Spleen (tissue), 11 donors: ENCODE data around the gene GABRA5. TPM values are rescaled to one million over a fixed set of nuclear protein-coding genes. Genes with fewer than 3 reads are reported as not detected.

Experiments
- DNase-seq: peaks from one replicate; pipeline ENCODE4 v3.0.0-alpha.2; 2020
- H3K27ac ChIP-seq, 8 donors: fragments of 200-600 bp; sonication (generic) in 7 of 8; 1 replicate in 4 of 8; 2 replicates in 4 of 8; pipeline versions ENCODE4 v1.5.0 to v1.8.0; 2016 to 2021; ENCODE audit warnings: inconsistent platforms in 4 of 8, mild to moderate bottlenecking in 4 of 8, moderate library complexity in 1 of 8
- H3K27me3 ChIP-seq, 7 donors: fragments of 200-600 bp; sonication (generic) in 6 of 7; replicated peaks in 1 of 7; 1 replicate in 4 of 7; 2 replicates in 3 of 7; pipeline versions ENCODE4 v1.5.0 to v1.8.0; 2016 to 2021; ENCODE audit warnings: inconsistent platforms in 3 of 7, mild to moderate bottlenecking in 1 of 7
- H3K36me3 ChIP-seq, 6 donors: fragments of 200-600 bp; sonication (generic) in 5 of 6; 1 replicate in 4 of 6; 2 replicates in 2 of 6; pipeline versions ENCODE4 v1.5.0 to v1.8.0; 2016 to 2021; ENCODE audit warnings: inconsistent platforms in 2 of 6
- H3K4me1 ChIP-seq, 6 donors: fragments of 200-600 bp; sonication (generic) in 5 of 6; 1 replicate in 3 of 6; 2 replicates in 3 of 6; pipeline versions ENCODE4 v1.5.0 to v1.8.0; 2016 to 2021; ENCODE audit warnings: inconsistent platforms in 3 of 6
- H3K4me3 ChIP-seq, 8 donors: fragments of 200-600 bp; sonication (generic) in 7 of 8; 1 replicate in 4 of 8; 2 replicates in 4 of 8; pipeline versions ENCODE4 v1.5.0 to v1.8.0; 2016 to 2021; ENCODE audit warnings: inconsistent platforms in 4 of 8, mild to moderate bottlenecking in 4 of 8, moderate library complexity in 2 of 8
- H3K9me3 ChIP-seq, 8 donors: fragments of 200-600 bp; sonication (generic) in 7 of 8; 1 replicate in 4 of 8; 2 replicates in 4 of 8; pipeline versions ENCODE4 v1.5.0 to v1.8.0; 2016 to 2021; ENCODE audit warnings: inconsistent platforms in 4 of 8
- POLR2A ChIP-seq, 3 donors: fragments of 450-650 bp; IDR thresholded peaks; one replicate each; pipeline ENCODE4 v1.5.1; 2017; ENCODE audit warnings: antibody characterized with exemption in 3 of 3, mild to moderate bottlenecking in 1 of 3
- POLR2AphosphoS5 ChIP-seq, 3 donors: sonication (generic); formaldehyde crosslinking; IDR thresholded peaks; one replicate each; pipeline ENCODE4 v1.5.1; 2017; ENCODE audit warnings: antibody characterized with exemption in 3 of 3
- WGBS, 5 donors: extraction: QIAGEN DNeasy Blood & Tissue Kit in 3 of 5; methylation state at CpG; one replicate each; pipeline versions ENCODE4 v1.1.5 to v1.1.7; 2013 to 2018; 5-methylcytosine and 5-hydroxymethylcytosine counted together
- intact Hi-C: fragments of 100-400 bp; cut with DNase I; formaldehyde crosslinking; loops from one replicate; pipeline ENCODE4 v1.15.0; 2023; ENCODE audit warnings: low total_unique reads
- polyA plus RNA-seq, 3 donors: library from polyadenylated mRNA; stranded (reverse); fragments of 200-250 nt; gene quantifications; one replicate each; pipeline ENCODE4 v1.2.1, GENCODE V29; 2013
- total RNA-seq, 7 donors: library from RNA; depleted of rRNA in 3 of 7; stranded (reverse); fragments of >200 nt in 3 of 7; fragmentation: NEBNext Ultra II Directional in 4 of 7; extraction: Animal tissue kit (Norgen Biotek cat#: 25700) in 4 of 7; gene quantifications; one replicate each; pipeline versions ENCODE4 v1.1.0 to v1.2.1, GENCODE V29; 2016 to 2021
- TF ChIP-seq, protein P1 (sequence below), 11 experiments: fragments of 200-600 bp in 7 of 11; fragments of 450-650 bp in 4 of 11; sonication (generic) in 4 of 11; IDR thresholded peaks in 8 of 11; conservative IDR thresholded peaks in 3 of 11; 1 replicate in 7 of 11; 2 replicates in 4 of 11; pipeline versions ENCODE4 v1.4.0 to v1.8.0; 2016 to 2021; ENCODE audit warnings: antibody characterized with exemption in 11 of 11, inconsistent platforms in 4 of 11, mild to moderate bottlenecking in 1 of 11
- donor health status: healthy with polysubstance abuse.
- donor health status: DM: no; HTN: no; CAD: no; lungs with moderate emphysema.
- donor health status: DM: no; HTN: no; CAD: no.
- donor health status: Bipolar disorder and iron deficiency.
- donor health status: healthy.
- donor health status: DM: no; HTN: no; CAD: no.
- donor health status: DM: yes; HTN: yes; CAD: no.

GABRA5 gene
- total and polyA plus RNA-seq, 10 donors, result 0.02 to 0.85 (median 0.04) TPM; not detected in 7

DNA sequence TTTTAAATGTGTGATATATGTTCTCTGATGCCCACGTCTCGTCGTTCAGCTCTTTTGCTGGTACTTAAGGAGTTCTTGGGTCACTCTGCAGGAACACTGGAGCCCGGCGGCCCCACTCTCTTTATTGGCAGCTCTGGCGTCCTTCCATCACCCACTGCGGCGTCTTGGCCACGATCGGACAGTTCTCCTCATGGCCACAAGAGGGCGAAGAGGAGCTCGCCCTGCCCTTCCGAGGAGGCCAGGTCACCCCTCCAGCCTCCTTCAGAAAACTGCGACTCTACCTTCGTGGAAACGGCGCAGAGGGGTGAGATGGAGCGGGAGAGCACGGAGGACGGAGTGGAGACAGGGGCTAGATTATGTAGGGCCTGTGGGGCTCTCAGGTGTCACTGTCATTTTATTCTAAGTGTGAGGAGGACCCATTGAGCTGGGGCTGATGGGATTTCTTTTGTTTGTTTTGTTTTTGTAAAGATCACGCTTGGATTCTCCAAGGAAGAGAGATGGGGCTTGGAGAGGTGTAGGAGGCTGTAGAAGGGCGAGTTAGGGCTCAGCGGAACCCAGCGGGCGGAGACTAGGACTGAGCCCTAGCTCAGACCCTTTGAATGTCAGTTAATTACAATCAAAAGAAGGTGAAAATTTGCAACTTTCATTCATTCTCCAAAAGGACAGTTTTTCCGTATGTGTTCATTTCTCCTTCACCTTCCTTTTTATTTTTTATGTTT, 28.0 kb upstream of the GABRA5 start:
- H3K36me3 ChIP-seq, result no peaks in the 10 kb centered on the region
- intact Hi-C loops, result no loop called here

DNA sequence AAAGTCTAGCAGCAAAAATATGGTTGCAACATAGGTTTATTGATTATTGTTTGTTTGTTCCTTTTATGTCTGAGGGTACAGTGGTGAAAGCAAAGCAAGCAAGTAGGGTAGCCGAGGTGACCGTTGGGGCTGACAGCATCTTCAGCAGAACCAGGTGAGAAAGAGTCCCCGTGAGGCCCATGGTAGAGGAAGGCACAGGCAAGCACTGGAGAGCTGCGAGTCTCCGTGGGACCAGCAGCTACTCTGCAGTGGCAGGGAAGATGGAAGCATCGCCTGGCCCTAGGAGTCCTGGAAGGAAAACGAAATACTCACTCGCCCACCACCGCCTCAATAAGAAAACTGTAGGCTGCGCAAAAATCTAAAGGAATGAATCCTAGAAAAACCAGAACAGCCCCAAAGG, 25.3 kb upstream of the GABRA5 start:
- Histone ChIP-seq H3K4me3 (no peak overlapping the region), H3K27me3 (peaks cover 0 to 38% (median 0%) of the 10 kb centered on the region in 7 donors), H3K36me3 (no peaks in the 10 kb centered on the region), H3K4me1 (no peaks in the 10 kb centered on the region), H3K27ac (no peak overlapping the region), H3K9me3 (peaks cover 0 to 21% (median 9%) of the 10 kb centered on the region in 8 donors)
- TF ChIP-seq POLR2AphosphoS5 (IDR thresholded peaks at IDR 0.05) (no peak), POLR2A (IDR thresholded peaks at IDR 0.05) (no peak)
- TF ChIP-seq, protein P1, sequence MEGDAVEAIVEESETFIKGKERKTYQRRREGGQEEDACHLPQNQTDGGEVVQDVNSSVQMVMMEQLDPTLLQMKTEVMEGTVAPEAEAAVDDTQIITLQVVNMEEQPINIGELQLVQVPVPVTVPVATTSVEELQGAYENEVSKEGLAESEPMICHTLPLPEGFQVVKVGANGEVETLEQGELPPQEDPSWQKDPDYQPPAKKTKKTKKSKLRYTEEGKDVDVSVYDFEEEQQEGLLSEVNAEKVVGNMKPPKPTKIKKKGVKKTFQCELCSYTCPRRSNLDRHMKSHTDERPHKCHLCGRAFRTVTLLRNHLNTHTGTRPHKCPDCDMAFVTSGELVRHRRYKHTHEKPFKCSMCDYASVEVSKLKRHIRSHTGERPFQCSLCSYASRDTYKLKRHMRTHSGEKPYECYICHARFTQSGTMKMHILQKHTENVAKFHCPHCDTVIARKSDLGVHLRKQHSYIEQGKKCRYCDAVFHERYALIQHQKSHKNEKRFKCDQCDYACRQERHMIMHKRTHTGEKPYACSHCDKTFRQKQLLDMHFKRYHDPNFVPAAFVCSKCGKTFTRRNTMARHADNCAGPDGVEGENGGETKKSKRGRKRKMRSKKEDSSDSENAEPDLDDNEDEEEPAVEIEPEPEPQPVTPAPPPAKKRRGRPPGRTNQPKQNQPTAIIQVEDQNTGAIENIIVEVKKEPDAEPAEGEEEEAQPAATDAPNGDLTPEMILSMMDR (IDR thresholded peaks at IDR 0.05 in 8 of 11, conservative IDR thresholded peaks at IDR 0.05 in 3 of 11), result no peak
- no peak for DNase-seq
- 54 to 72% (median 64%) methylated on average over 10 of the region's 10 CpGs for WGBS, 5 donors
- intact Hi-C loops, result no loop called here

More for the DNA sequence above, 28.0 kb upstream of the GABRA5 start:
- Histone ChIP-seq H3K9me3 (peaks cover 0 to 39% (median 13%) of the 10 kb centered on the region in 8 donors), H3K27ac (no peak overlapping the region), H3K4me3 (no peak overlapping the region), H3K27me3 (peaks cover 0 to 38% (median 0%) of the 10 kb centered on the region in 7 donors), H3K4me1 (no peaks in the 10 kb centered on the region)
- DNase-seq, result no peak
- WGBS, 5 donors, result 42 to 75% (median 62%) methylated on average over 26 of the region's 26 CpGs
- TF ChIP-seq POLR2A (IDR thresholded peaks at IDR 0.05) (no peak), POLR2AphosphoS5 (IDR thresholded peaks at IDR 0.05) (no peak)
- TF ChIP-seq, protein P1 (IDR thresholded peaks at IDR 0.05 in 8 of 11, conservative IDR thresholded peaks at IDR 0.05 in 3 of 11), result peak in 8 of 11 experiments; percentile 19 to 54 (median 36)

DNA sequence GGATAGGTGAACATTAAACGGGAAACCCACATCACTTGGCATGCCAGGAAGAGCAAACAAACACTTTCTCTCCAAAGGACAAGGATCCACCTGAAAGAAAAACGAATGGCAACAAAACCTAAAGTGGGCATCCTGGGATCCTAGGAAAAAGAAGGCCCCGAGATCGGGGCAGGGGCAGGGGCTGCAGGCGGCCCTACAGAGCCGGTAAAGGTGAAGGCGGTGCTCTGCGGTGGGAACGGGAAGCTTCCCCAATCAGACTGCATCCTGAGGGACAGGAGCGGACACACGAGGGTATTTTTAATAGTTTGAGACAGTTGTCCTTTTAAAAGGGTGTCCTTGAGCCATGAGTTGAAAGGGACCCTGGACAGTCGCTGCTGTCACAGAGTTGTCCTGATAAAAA, 24.9 kb upstream of the GABRA5 start:
- intact Hi-C loops, result no loop called here
- Histone ChIP-seq H3K4me3 (no peak overlapping the region), H3K27ac (no peak overlapping the region), H3K27me3 (peaks cover 0 to 38% (median 0%) of the 10 kb centered on the region in 7 donors), H3K9me3 (peaks cover 0 to 16% (median 5%) of the 10 kb centered on the region in 8 donors), H3K36me3 (no peaks in the 10 kb centered on the region), H3K4me1 (no peaks in the 10 kb centered on the region)
- TF ChIP-seq POLR2A (IDR thresholded peaks at IDR 0.05) (no peak), POLR2AphosphoS5 (IDR thresholded peaks at IDR 0.05) (no peak)
- TF ChIP-seq, protein P1 (IDR thresholded peaks at IDR 0.05 in 8 of 11, conservative IDR thresholded peaks at IDR 0.05 in 3 of 11), result no peak
- 29 to 64% (median 48%) methylated on average over 12 of the region's 12 CpGs for WGBS, 5 donors
- no peak for DNase-seq

DNA sequence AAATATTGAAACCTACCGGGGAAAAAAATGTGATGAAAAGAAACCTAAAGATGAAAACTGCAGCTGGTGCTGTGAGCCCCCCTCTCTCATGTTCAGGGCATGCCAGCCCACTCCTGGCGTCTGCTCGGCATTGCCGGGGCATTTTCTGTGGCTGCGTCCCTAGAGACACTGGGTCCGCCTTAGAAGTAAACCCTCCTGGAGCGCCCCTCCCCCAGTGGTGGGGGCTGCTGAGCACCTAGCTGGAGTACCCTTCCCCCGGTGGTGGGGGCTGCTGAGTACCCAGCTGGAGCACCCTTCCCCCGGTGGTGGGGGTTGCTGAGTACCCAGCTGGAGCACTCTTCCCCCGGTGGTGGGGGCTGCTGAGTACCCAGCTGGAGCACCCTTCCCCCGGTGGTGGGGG, 24.5 kb upstream of the GABRA5 start:
- H3K27ac ChIP-seq, result no peak overlapping the region
- no peaks in the 10 kb centered on the region for H3K4me1 ChIP-seq
- intact Hi-C loops, result no loop called here
- H3K4me3 ChIP-seq, result no peak overlapping the region
- peaks cover 0 to 38% (median 0%) of the 10 kb centered on the region in 7 donors for H3K27me3 ChIP-seq
- peaks cover 0 to 16% (median 2%) of the 10 kb centered on the region in 8 donors for H3K9me3 ChIP-seq
- no peaks in the 10 kb centered on the region for H3K36me3 ChIP-seq
- WGBS, 5 donors, result 43 to 73% (median 60%) methylated on average over 8 to 11 of the region's 11 CpGs
- TF ChIP-seq POLR2A (IDR thresholded peaks at IDR 0.05), result no peak
- DNase-seq, result no peak
